CD4-positive, alpha-beta T cell treated with Interleukin-15 for 4 hours (primary cell): ENCODE results near the gene MSI2.

Experiments used
- DNase-seq: peaks from one replicate; pipeline ENCODE4 v3.0.0-alpha.2; 2020; ENCODE audit warnings: low spot score

Gene MSI2

DNA sequence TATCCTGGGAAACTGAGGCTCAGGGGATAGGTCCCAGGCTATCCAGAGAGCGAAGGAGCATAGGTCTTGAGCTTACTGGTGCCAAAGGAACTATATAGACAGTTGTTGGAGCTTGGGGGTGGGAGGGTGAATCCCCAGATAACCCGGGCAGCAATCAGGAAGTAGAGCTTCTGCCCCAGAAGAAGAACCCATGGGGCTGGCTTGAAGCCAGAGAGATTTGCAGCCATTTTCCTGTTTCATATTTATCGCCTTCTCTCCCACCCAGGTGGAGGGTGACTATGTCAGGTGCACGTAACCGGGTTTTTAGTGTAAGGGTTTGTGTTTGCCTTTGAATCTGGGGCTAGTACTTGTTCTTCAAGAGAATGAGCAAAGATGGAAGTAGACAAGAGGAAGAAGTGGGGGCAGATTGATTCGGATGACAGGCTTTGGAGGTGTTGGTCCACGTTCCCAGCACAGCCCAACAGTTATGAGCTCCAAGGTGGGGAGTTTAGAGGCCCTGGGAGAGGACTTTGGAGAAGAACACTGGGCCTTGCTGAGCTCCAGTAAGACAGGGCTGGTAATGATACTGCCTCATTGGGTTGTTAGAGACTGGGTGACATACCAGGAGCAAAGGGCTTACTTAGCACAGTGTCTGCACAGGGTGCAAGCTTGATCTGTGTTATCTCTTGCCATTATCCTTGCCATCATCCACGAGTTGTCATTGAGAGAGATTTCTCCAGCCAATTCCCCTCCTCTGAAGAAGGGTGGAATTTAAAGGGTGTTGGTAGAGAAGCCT, 343.1 kb downstream of the MSI2 start:
- peak; percentile 22 for DNase-seq

- DNase-seq, result peak; percentile 84
These were observed 343.8 kb downstream of the MSI2 start for GRCh38 chr17:57600074-57600473.

- DNase-seq, result peak; percentile 27
These were observed 344.9 kb downstream of the MSI2 start for GRCh38 chr17:57601143-57601735.

DNA sequence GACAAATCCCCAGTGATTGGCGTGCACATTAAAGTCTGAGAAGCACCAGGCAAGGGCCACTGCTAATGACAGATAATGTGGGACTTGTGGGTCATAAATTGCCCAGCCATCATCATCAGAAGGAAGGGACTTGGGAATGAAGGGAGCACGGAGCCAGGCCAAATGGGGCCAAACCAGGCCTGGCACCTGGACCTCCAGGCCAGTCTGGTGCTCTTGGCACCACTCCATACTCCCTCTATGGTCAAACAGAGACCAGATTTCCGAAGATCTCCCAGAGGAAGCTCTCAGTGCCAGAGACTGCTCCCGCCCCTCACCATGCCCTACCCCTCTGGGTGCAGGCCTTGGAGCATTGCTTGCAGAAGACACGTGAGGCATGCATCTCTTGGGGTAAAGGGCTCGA, 346.6 kb downstream of the MSI2 start:
- DNase-seq, result no peak

DNA sequence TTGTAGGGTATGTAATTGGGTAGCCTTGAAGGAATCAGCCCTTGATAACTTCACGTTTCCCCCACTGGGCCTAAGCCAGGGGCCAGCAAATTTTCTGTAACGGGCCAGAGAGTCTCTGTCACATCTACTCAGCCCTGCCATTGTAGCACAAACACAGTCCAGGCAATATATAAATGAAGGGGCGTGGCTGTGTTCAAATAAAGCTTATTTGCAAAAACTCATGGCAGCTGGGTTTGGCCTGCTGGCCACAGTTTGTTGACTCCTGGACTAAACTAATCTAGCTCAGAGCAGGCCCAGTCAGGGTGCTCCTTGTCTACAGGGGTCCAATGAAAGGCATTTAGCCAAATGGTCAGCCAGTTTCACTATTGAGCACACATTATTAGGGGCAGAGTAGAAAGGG, 347.2 kb downstream of the MSI2 start:
- no peak for DNase-seq

GRCh38 chr17:57603978-57604377, 347.7 kb downstream of the MSI2 start:
- peak; percentile 87 for DNase-seq

DNA sequence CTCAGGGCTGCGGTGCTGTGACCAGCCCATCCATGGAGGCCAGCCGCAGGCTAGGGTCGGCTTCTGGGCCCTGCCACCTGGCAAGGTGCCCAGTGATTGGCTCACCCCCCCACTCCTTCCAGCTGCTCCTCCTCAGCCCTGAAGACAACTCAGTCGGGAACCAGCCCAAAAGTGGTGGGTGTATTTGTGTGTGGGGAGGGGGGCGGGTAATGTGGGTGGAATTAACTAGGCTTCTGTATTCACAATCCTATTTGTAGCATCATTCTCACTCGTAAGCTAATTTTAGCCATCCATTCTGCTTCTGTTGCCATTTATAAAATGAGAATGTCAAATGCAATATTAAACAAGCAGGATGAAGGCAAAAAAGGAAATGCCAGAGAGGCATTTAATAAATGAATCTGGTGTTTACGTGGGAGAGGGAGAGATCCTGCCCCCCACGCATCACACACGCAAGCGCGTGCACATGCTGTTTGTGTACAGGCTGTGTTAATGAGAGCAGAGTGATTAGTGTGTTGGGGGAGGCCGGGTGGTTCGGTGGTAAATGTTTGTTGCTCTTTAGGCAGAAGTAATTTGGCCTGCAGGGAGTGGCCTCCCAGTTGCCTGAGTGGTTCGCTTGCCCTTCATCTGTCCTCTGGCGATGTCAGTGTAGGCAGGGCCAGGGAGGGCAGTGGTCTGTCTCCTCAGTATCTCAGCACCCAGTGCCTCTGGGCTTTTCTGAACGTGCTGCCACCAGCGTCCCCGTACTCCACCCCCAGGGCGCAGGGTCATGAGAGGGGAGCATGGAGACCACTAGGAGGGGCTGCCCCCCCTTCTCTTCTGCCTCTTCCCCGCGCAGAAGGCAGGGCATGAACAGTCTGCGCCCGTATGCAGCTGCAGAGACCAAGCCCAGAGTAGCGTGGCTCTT, 348.7 kb downstream of the MSI2 start:
- no peak for DNase-seq

DNA sequence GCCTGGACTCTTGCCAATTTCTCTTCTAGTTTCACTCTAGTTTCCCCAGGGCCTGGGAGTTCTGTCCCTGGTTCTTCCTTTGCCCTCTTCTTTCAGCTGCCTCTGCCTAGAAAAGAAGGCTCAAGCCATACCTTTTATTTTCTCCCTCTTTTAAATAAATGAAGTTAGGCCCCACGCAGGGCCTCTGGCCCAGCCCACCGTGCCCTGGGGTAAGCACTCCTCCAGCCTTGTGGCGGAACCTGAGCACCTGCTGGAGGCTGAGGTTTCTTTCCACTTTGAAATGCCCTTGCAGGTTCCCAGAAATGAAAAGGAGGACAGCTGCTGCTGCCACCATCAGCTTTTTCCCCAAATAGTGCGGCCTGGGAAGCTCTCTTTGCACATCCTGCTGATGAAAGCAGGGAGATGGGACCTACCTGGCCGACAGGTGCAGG, 349.4 kb downstream of the MSI2 start:
- DNase-seq, result peak; percentile 53

DNA sequence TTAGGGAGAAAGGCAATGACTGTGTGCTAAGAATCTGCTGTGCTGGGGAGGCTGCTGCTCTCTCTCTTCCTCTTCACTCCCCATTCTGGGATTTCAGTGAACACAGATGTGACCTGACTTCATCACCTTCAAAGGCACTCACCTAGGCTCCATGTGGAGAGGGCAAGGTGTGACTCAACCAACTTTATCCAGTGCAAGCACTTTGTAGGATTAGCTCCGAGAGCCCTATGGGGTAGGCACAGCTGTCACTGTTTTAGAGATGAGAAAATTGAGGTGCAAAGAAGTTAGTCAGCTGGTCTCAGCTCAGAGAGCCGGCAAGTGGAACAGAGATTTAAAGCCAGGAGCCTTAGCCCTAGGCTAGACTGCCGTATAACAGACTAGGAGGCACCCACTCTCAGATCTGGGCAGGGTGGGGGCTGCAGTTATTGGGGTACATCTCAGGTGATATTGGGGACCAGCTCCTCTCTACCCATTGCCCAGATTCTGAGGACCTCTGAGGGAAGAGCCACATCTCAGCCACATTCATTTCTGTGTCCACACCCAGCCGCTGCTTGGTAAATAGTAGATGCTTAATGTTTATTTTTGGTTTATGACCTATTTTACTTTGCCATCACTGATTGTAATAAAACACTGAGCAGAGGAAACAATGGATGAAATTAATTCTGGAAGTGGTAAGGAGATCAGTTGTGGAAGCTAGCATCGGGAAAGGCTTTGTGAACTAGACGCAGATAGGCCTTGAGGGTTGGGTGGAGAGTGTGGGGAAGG, 350.0 kb downstream of the MSI2 start:
- DNase-seq, result no peak

DNA sequence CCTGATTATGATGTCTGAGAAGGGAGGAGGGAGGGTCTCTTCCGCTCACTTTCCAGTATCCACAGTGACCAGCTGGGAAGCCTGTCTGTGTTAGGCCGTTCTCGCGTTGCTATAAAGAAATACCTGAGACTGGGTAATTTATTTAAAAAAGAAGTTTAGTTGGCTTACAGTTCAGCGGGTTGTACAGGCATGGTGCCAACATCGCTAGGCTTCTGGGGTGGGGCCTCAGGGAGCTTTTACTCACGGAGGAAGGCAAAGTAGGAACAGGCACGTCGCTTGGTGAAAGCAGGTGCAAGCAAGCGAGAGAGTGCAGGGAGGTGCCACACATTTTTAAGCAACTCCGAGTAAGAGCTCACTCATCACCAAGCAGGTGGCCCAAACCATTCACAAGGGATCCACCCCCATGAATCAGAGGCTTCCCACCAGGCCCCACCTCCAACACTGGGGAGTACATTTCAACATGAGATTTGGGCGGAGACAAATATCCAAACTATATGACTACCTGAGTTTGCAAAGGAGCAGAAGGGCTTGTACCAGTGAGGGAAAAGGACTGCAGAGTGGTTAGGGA, 351.3 kb downstream of the MSI2 start:
- DNase-seq, result no peak

GRCh38 chr17:57608369-57609124, 352.2 kb downstream of the MSI2 start:
- DNase-seq, result no peak

GRCh38 chr17:57609125-57609877, 353.0 kb downstream of the MSI2 start:
- DNase-seq, result no peak

- no peak for DNase-seq
These were observed 353.6 kb downstream of the MSI2 start for GRCh38 chr17:57609878-57610270.

DNA sequence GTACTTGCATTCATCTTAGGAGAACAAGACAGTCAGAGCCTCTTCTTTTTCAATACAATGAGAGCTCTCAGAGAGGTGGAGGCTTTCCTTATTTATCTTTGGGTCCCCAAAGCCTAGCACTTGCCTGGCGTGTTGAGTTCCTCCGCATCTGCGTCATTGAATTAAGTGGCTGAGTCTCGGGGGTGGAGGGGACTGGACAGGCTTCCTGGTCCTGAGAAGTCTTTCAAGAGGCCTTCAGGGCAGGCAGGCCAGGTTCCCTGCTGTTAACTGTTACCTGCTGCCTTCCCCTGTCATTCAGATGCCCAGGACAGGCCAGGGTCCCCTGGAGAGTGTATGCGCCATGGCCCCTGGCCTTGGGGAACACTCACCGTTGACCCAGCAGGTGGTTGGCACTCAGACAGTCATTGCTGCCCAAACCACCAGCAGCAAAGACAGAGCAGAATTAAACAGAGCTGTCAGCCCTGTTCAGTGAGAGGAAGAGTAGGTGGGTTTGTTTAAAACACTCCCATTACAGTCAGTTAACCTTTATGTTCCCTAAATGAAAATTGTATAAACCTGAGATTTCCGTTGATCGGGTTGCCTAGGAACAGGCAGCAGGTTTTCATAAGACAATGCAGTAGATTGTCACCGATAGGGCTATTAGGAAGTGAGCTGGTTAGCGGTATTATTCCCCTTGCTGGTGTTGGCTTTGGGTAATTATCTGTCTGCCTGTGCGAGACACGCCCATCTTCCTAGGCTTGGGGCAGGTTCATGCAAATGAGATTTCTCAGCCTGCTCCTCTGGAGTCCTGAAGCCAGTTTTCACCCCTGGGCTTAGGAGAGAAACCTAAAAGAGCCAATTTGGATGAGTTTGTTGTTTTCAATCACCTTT, 356.1 kb downstream of the MSI2 start:
- DNase-seq, result peak; percentile 68

DNA sequence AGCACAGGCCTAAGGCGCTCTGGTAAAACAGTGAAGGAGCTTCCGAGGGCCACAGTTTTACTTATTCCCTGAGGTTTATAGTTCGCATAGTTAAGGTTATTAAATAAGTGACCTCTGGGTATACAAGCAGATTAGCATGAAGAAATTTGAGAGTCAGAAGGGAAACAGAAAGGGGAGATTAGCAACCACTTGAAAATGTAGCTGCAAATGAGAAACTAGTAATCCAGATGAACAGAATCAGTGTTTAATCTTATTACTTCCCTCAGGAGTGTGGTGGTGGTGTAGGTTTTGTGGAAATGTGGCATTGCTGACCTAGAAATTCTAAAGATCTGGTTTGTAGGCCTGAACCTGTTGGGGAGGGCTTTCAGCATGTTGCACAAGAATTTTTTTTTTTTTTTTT, 358.4 kb downstream of the MSI2 start:
- DNase-seq, result no peak

DNA sequence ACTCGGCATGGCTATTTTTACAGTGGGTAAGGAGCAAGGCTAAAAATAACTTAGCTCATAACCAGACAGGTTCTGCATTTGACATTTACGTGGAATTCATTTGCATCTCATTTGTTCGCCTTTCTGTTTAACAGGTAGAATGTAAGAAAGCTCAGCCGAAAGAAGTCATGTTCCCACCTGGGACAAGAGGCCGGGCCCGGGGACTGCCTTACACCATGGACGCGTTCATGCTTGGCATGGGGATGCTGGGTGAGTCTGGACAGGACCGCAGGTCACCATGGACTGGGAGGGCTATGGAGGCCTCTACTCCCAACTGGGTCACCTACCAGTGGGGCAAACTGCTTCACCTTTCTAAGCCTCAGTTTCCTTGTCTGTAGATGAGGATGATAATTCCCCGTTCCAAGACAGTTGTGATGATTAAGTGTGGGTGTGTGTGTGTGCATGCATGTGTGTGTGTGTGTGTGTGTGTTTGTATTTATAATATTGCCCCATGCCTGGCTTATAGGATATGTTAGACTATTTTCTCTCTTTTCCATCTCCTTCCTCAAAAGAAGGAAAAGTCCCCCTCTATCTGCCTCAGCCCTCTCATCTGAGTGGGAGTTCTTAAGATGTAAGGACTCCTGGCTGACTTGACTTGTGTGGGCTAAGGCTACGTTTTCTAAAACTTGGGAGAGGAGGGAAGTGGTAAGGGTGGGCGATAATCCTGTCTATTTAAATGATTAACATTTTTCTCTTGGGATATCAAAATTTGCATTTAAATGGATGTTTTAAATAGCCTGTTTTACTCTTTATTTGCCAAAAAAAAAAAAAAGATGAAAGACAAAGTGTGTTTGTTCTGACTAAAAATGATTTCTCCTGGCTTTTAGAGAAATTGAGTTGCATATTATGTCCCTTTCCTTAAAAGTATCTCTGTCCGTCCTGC, 359.8 kb downstream of the MSI2 start:
- DNase-seq, result no peak

DNA sequence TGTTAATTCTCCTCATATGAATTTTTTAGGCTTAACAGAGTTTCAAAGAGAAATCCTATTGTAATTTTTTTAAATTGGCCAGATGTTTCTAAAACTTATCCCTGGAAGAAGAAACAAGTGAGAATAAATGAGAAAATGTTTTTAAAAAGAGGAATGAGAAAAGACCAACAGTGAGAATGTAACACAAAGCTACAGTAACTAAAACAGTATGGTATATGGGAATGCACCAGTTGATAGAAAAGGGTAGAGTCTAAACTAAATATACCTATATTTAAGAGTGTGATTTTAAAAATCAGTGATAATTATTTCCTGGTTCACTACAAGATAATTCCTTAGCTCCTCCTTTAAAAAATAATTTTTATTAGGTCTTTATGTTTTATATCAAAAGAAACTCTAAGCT, 360.9 kb downstream of the MSI2 start:
- no peak for DNase-seq
